Measurements from ENCODE around the gene CP. TPM values are rescaled to one million over a fixed set of nuclear protein-coding genes. Genes with fewer than 3 reads are reported as not detected.

CP gene
- total RNA-seq, 1 donor from 2014 or later: 0.48 TPM

DNA sequence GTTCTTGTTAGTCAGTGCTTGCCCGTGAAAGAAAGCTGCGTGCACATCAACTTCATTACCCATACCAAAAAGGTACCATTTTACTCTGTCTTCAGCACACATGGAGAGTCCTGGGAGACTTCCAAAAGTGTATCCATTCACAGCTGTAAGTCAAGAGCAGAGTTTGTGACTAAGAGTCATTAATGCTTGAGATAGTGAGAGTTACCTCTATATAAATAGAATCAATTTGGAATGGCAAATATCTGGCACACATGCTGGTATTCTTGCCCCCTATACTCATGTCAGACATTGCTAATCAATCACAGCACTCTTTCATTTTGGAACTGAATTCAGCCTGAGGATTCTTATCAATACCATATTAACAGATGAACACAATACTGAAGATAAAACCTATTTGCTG is 14.2 kb downstream of the CP start:
- no peaks in the 10 kb centered on the region for H3K27me3 ChIP-seq (ENCODE audit: insufficient read depth, low read length)
- DNase-seq (ENCODE audit: low read depth) (peak; percentile 22), FAIRE-seq (no peak)
- Mint-ChIP-seq H3K4me3 (ENCODE audit: unreplicated experiment) (no peak overlapping the region), H3K36me3 (ENCODE audit: low read depth, unreplicated experiment) (no peaks in the 10 kb centered on the region), H3K4me1 (ENCODE audit: low read depth, unreplicated experiment) (no peaks in the 10 kb centered on the region), H3K9me3 (ENCODE audit: unreplicated experiment) (no peaks in the 10 kb centered on the region), H3K27me3 (ENCODE audit: low read depth, unreplicated experiment) (no peaks in the 10 kb centered on the region), H3K27ac (ENCODE audit: unreplicated experiment) (no peak overlapping the region)
- no peak overlapping the region for H3K27ac ChIP-seq (ENCODE audit: low read depth, low read length)
- TF ChIP-seq, protein P1, sequence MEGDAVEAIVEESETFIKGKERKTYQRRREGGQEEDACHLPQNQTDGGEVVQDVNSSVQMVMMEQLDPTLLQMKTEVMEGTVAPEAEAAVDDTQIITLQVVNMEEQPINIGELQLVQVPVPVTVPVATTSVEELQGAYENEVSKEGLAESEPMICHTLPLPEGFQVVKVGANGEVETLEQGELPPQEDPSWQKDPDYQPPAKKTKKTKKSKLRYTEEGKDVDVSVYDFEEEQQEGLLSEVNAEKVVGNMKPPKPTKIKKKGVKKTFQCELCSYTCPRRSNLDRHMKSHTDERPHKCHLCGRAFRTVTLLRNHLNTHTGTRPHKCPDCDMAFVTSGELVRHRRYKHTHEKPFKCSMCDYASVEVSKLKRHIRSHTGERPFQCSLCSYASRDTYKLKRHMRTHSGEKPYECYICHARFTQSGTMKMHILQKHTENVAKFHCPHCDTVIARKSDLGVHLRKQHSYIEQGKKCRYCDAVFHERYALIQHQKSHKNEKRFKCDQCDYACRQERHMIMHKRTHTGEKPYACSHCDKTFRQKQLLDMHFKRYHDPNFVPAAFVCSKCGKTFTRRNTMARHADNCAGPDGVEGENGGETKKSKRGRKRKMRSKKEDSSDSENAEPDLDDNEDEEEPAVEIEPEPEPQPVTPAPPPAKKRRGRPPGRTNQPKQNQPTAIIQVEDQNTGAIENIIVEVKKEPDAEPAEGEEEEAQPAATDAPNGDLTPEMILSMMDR (IDR thresholded peaks at IDR 0.05; ENCODE audit: insufficient read depth, low read depth, low read length): no peak
- no peak for TF ChIP-seq EZH2 (IDR thresholded peaks at IDR 0.05; ENCODE audit: insufficient read depth, low read length)
- no peaks in the 10 kb centered on the region for H3K4me1 ChIP-seq (ENCODE audit: insufficient read depth, low read length)
- H3K4me3 ChIP-seq (ENCODE audit: insufficient read depth, low read depth, low read length): no peak overlapping the region
- H3K9ac ChIP-seq (ENCODE audit: low read length): no peak overlapping the region
- H3K4me2 ChIP-seq (ENCODE audit: low read length): no peak overlapping the region
- H4K20me1 ChIP-seq (ENCODE audit: insufficient read depth, low read length): no peaks in the 10 kb centered on the region
- H2AFZ ChIP-seq (ENCODE audit: low read depth, low read length): no peak overlapping the region
- no peaks in the 10 kb centered on the region for H3K79me2 ChIP-seq (ENCODE audit: insufficient read depth, low read length)
- no peaks in the 10 kb centered on the region for H3K9me3 ChIP-seq (ENCODE audit: insufficient read depth, low read depth, low read length)
- no peaks in the 10 kb centered on the region for H3K36me3 ChIP-seq (ENCODE audit: insufficient read depth, low read length)

DNA sequence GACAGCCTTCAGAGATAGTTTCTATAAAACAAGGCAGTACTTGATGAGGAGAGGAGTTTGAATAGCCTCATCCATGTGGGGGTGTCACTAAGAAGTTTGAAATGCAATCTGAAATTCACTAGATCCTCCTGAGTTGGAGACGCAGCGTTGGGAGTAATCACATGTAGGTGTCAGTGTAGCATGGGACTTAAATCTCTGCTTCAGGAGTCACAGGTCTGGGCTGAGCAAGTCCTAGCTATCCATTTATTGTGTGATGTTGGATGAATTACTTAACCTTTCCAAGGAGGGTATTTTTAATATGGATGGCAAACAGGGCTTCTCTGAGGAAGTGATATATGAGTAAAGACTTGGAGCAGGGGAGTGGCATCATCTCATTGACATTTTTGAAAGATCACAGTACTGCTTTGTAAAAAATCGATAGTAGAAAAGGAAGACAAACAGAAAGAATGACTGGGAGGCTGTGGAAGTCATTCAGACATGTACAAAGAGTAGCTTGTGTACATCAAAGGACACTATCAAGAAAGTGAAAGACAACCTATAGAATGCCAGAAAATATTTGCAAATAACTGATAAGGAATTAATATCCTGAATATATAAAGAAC is 17.1 kb downstream of the CP start:
- no peaks in the 10 kb centered on the region for H3K36me3 Mint-ChIP-seq (ENCODE audit: low read depth, unreplicated experiment)
- no peak overlapping the region for H3K4me3 ChIP-seq (ENCODE audit: insufficient read depth, low read depth, low read length)
- no peak overlapping the region for H3K9ac ChIP-seq (ENCODE audit: low read length)
- no peaks in the 10 kb centered on the region for H3K36me3 ChIP-seq (ENCODE audit: insufficient read depth, low read length)
- no peaks in the 10 kb centered on the region for H4K20me1 ChIP-seq (ENCODE audit: insufficient read depth, low read length)
- no peaks in the 10 kb centered on the region for H3K9me3 Mint-ChIP-seq (ENCODE audit: unreplicated experiment)
- H3K4me2 ChIP-seq (ENCODE audit: low read length): no peak overlapping the region
- no peak for TF ChIP-seq EZH2 (IDR thresholded peaks at IDR 0.05; ENCODE audit: insufficient read depth, low read length)
- TF ChIP-seq, protein P1 (IDR thresholded peaks at IDR 0.05; ENCODE audit: insufficient read depth, low read depth, low read length): no peak
- H3K27me3 Mint-ChIP-seq (ENCODE audit: low read depth, unreplicated experiment): no peaks in the 10 kb centered on the region
- H3K27ac ChIP-seq (ENCODE audit: low read depth, low read length): no peak overlapping the region
- no peaks in the 10 kb centered on the region for H3K9me3 ChIP-seq (ENCODE audit: insufficient read depth, low read depth, low read length)
- H3K4me3 Mint-ChIP-seq (ENCODE audit: unreplicated experiment): no peak overlapping the region
- FAIRE-seq (no peak), DNase-seq (ENCODE audit: low read depth) (no peak)
- H3K79me2 ChIP-seq (ENCODE audit: insufficient read depth, low read length): no peaks in the 10 kb centered on the region
- no peaks in the 10 kb centered on the region for H3K27me3 ChIP-seq (ENCODE audit: insufficient read depth, low read length)
- H2AFZ ChIP-seq (ENCODE audit: low read depth, low read length): no peak overlapping the region
- H3K4me1 Mint-ChIP-seq (ENCODE audit: low read depth, unreplicated experiment): no peaks in the 10 kb centered on the region
- no peak overlapping the region for H3K27ac Mint-ChIP-seq (ENCODE audit: unreplicated experiment)
- H3K4me1 ChIP-seq (ENCODE audit: insufficient read depth, low read length): no peaks in the 10 kb centered on the region

DNA sequence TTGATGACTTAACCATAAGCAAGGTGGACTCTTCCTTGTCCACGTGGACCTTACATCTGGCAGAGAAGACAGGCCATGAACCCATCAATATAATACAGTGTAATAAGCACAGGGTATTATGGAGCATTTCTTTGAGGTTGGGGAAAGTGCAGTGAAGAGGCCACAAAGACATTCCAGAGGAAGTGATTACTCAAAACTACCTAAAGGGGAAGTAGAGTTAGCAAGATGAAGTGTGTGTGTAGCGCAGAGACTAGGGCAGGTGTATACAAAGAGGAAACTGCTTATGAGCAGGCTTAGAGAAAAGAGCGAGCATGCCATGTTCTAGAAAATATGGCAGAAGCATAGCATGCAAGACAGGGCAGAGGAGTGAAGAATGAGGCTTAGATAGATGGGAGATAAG is 17.9 kb downstream of the CP start:
- TF ChIP-seq, protein P1 (IDR thresholded peaks at IDR 0.05; ENCODE audit: insufficient read depth, low read depth, low read length): no peak
- TF ChIP-seq EZH2 (IDR thresholded peaks at IDR 0.05; ENCODE audit: insufficient read depth, low read length): no peak
- no peak overlapping the region for H3K4me3 ChIP-seq (ENCODE audit: insufficient read depth, low read depth, low read length)
- H4K20me1 ChIP-seq (ENCODE audit: insufficient read depth, low read length): no peaks in the 10 kb centered on the region
- FAIRE-seq: no peak
- no peaks in the 10 kb centered on the region for H3K27me3 ChIP-seq (ENCODE audit: insufficient read depth, low read length)
- no peaks in the 10 kb centered on the region for H3K79me2 ChIP-seq (ENCODE audit: insufficient read depth, low read length)
- Mint-ChIP-seq H3K9me3 (ENCODE audit: unreplicated experiment) (no peaks in the 10 kb centered on the region), H3K4me1 (ENCODE audit: low read depth, unreplicated experiment) (no peaks in the 10 kb centered on the region), H3K27ac (ENCODE audit: unreplicated experiment) (no peak overlapping the region), H3K4me3 (ENCODE audit: unreplicated experiment) (no peak overlapping the region), H3K36me3 (ENCODE audit: low read depth, unreplicated experiment) (no peaks in the 10 kb centered on the region), H3K27me3 (ENCODE audit: low read depth, unreplicated experiment) (no peaks in the 10 kb centered on the region)
- no peaks in the 10 kb centered on the region for H3K9me3 ChIP-seq (ENCODE audit: insufficient read depth, low read depth, low read length)
- no peak overlapping the region for H2AFZ ChIP-seq (ENCODE audit: low read depth, low read length)
- no peak for DNase-seq (ENCODE audit: low read depth)
- no peak overlapping the region for H3K4me2 ChIP-seq (ENCODE audit: low read length)
- H3K27ac ChIP-seq (ENCODE audit: low read depth, low read length): no peak overlapping the region
- no peaks in the 10 kb centered on the region for H3K36me3 ChIP-seq (ENCODE audit: insufficient read depth, low read length)
- H3K4me1 ChIP-seq (ENCODE audit: insufficient read depth, low read length): peaks cover 2% of the 10 kb centered on the region
- no peak overlapping the region for H3K9ac ChIP-seq (ENCODE audit: low read length)

Data from astrocyte (in vitro differentiated cells and primary cell).